ENCODE measurements around the gene WIF1.

Gene WIF1

GRCh38 chr12:65121956-65122469 is 908 bp upstream of the WIF1 start:
- no peak for DNase-seq (ENCODE audit: low read depth)

DNA sequence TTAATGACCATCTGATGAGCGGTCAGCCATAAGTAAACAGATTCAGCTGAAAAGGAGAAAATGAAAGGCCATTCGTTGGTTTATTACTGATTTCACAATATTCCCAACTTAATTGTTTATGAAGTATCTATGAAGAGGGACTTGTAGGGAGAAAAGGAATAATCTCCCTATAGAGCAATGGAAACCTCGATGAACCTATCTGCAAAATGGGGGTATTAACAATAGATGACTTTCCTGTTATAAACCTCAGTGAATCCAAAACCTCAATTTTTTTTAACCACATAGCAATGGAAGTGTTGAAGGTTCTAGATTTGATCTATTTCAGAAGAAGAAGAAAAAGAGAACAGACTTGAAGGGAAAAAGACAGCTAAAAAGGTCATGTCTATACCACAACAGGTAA is 2.0 kb downstream of the WIF1 start:
- DNase-seq (ENCODE audit: low read depth), result no peak

- DNase-seq (ENCODE audit: low read depth), result no peak
Observed at GRCh38 chr12:65113621-65114035, 7.5 kb downstream of the WIF1 start.

DNA sequence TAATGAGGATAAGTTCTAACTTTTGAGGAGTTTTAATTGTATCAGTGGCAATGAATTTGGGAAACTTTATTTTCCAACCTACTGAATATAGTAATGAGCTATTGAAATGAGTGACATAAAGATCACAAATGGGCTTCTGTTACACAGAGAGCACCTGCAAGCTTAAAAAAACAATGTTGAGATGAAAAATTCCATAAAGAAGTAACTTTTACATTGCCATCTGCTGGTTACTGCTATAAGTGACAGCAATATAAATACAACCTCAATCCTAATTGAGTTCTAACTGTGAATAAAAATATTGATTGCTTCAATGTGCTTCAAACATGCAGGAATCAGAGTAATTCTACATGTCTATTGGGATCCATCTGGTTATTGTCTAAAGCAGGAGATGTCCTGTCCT is 14.2 kb downstream of the WIF1 start:
- no peak for DNase-seq (ENCODE audit: low read depth)

DNA sequence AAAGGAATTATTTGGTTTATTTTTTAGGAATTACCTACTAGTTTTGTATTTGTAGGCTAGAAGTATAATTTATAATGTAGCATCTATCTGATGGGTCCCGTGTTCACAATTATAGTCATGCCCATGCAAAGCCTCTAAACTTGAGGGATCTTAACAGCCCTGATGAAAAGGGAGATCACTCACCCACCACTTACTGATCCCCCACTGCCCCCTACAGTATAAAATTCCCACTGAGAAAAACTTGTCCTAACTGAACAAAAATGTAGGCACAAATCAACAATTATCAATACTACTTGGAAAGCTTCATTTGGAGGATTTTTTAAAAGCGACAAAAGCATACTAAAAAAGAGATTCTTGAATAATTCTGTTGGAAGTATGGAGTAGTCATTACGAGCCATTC is 21.0 kb downstream of the WIF1 start:
- no peak for DNase-seq (ENCODE audit: low read depth)

DNA sequence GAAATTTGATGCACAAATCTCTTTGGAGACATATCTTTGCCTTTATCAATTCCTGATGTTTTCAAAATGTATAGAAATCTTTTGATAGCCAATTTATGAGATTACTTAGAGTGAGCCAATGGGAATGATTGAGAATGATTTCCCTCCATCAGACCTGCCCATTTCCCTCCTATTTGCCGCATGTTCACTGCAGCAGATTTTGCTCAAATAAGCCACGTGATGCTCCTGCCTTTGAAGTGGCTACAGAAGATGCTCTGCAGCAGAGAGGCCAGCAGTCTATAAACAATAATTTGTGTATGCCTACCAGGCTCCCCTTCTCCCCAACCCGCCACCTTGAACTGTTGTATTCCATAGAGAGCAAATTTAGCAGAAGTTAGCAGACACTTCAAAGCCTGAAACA is 21.9 kb downstream of the WIF1 start:
- no peak for DNase-seq (ENCODE audit: low read depth)

- no peak for DNase-seq (ENCODE audit: low read depth)
Observed at GRCh38 chr12:65098364-65098763, 22.7 kb downstream of the WIF1 start.

GRCh38 chr12:65094722-65095121 is 26.4 kb downstream of the WIF1 start:
- no peak for DNase-seq (ENCODE audit: low read depth)

DNA sequence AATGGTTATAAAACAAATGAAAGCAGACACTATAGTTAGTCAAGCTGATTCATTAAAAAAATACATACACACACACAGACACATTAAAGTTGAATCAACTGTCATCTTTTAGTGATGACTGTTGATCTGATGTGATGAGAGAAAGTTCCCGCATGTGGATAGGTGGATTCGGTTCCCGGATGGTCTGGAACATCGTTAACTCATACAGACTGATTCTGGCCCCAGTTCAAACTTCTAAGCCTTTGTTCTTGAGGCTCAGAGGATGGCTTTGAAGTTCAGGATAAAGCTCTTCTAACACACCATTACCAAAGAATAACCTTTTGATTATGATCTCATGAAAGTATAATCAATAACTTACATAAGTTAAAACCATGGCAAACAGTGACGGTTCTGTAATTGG is 27.5 kb downstream of the WIF1 start:
- DNase-seq (ENCODE audit: low read depth), result no peak

DNA sequence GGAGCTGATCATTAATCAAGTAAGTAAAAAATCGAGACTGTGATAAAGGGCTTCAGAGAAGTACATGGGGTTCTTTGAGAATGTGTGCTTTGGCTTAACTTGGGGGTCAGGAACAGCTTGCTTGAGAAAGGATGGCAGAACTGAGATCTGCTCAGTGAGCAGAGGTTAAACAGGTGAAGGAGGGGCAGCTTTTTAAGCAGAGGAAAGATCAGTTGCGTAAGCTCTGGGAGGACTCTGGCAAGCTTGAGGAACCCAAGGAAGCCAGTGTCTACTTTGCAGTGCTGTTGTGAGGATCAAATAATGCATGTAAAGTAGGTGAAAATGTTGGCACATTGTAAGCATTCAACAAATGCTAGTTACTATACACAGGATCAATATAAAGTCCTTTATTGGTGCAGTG is 30.6 kb downstream of the WIF1 start:
- DNase-seq (ENCODE audit: low read depth), result no peak

DNA sequence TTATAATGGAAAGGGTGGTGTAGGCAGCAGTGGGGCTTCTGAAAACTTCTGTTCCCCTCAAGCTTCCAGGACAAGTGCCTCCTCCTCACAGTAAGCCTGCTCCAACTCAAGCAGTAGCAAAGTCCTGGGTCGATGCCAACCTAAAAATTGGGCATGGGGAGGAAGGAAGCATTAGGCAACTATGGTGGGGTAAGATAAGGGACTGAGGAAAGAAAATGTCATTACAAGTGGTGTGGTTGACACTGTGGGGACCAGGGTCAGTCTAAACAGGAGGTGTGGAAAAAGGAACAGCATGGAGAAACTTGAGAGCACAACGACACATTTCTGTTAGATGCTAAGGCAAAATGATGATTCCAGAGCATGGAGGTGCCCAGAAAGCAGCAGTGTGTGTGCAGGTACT is 34.9 kb downstream of the WIF1 start:
- DNase-seq (ENCODE audit: low read depth), result no peak

DNA sequence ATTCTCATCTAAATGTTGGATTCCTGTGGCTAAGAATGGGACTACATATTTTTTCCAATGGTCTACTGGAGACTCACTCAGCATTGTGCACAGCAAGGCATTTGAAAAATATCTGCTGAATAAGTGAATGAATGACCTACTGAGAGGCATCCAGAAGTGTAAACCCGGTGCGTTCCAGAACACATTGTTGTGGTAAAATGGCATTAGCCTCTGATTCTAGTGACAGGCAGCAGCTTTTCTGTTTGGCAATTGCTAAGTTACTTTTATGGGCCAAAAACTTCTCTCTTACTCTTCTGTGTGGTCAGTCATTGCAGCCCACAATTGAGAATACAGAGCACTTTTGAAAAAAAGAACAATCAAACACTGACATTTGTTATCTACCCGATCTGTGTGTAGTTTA is 36.5 kb downstream of the WIF1 start:
- no peak for DNase-seq (ENCODE audit: low read depth)

- DNase-seq (ENCODE audit: low read depth), result no peak
Observed at GRCh38 chr12:65083581-65083980, 37.5 kb downstream of the WIF1 start.

DNA sequence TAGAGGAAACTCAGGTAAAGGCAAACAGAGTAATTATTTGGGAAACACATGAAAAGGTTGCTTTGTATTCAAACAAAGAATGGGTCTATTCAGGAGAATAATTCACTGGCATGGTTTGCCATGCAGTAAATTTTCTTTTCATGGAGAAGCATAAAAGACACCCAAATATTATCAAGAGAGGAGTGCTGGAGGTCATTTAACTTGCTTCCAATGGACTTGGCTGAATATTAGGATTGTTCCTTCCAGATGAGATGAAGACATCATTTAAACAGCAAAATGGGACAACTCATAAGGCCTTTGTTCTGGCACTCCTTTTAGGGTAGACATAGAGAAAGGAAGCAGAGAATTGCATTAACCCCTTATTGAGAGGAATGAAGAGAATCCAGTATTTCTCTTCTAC is 38.7 kb downstream of the WIF1 start:
- DNase-seq (ENCODE audit: low read depth), result no peak

- no peak for DNase-seq (ENCODE audit: low read depth)
Observed at GRCh38 chr12:65081496-65081895, 39.6 kb downstream of the WIF1 start.

GRCh38 chr12:65074932-65075331 is 46.2 kb downstream of the WIF1 start:
- no peak for DNase-seq (ENCODE audit: low read depth)

DNA sequence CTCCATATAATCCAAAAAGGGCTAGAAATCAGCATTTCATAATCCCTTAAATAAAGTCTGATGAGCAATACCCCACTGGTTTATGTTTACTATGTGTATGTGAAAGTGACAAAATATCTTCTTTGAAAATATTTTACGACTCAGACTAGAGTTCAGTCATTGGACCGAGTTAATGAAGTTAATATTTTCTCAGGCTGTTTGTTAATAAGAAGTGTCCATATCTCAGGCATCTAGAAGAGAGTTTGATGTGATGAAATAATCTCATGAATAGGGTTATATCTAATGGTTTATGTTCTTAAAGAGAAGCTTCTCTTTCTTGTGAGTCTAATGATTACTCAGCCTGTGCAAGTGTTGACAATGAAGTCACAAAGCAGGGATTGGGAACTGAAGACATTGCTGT is 51.8 kb downstream of the WIF1 start:
- DNase-seq (ENCODE audit: low read depth), result no peak

GRCh38 chr12:65067383-65067782 is 53.7 kb downstream of the WIF1 start:
- DNase-seq (ENCODE audit: low read depth), result no peak

- no peak for DNase-seq (ENCODE audit: low read depth)
Observed at GRCh38 chr12:65055859-65056258, 65.2 kb downstream of the WIF1 start.

- no peak for DNase-seq (ENCODE audit: low read depth)
Observed at GRCh38 chr12:65051218-65051617, 69.9 kb downstream of the WIF1 start.

DNA sequence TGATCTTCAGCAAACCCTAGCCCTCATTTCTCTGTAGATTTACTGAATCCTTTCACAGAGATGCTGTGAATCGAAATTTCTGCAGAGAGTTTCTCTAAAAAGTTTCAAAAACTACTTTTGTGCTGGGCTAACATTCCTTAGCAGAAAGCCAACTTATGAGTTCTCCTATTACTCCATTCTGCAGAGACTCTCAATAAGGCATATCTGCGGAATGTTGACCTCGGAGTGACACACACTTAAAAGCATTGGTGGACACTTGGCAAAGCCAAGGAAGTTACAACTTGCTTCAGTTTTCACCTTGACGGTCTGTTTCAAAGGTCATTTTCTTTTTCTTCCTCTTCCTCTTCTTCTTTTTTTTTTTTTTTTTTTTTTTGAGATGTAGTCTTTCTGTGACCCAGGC is 75.8 kb downstream of the WIF1 start:
- no peak for DNase-seq (ENCODE audit: low read depth)

DNA sequence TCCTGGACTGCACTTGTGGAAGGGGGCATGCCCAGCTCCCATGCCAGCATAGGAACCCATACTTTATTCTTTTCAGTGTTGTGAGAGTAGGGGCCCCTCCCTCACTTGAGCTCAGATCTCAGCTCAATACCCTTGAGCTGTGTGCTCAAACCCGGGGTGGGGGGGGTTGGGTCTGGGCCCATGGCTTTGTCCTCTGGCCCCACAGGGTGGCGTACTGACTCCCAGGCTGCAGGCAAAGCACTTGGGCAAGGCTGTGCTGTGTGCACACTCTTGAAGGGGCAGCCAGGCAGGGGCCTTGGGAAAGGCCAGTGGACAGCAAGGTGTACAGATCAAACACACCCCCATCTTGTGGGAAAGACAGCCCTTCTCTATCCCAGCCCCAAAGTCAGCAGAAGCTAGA is 81.8 kb downstream of the WIF1 start:
- no peak for DNase-seq (ENCODE audit: low read depth)

GRCh38 chr12:65025136-65025535 is 96.0 kb downstream of the WIF1 start:
- DNase-seq (ENCODE audit: low read depth), result no peak

DNA sequence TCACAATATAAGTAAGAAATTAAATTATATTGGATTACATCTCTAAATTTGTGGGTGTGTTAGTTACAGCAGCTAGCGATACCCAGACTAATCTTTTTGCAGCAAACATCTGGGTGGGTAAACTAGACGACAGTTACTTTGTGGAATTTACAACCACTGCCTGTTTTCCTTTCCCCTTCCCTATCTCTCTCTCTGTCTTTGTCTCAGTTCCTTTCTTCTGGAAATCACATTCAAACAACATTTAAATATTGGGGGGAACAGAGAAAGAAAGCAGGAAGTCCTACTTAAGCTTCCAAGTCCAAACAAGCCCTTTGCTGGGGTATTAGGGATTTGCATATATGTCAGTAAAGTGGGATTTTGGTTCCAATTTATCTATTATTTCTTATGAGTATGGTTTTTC is 97.6 kb downstream of the WIF1 start:
- no peak for DNase-seq (ENCODE audit: low read depth)

DNA sequence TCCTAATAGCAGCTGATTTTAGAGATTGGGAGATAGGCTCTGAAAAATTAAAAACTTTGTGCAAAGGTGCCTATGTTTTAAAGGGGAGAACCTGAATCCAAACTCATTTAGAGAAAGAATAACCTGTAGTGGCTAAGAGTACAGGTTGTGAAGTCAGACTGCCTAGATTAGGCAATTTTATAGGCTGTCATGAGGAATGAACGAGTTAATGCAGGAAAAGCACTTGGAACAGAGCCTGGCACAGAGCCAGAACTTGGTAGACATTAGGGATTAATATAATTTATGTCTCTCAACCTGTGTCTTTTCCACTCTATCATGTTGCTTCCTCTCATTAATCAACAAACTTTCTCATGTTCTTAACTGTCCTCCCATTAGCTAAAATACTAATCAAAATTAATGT is 98.1 kb downstream of the WIF1 start:
- DNase-seq (ENCODE audit: low read depth), result no peak
